GM23338 (cell line): ENCODE data around the gene TRIM27.

Source experiments
- CREB1 ChIP-seq: fragments of 250-450 bp; sonication (Bioruptor Pico); IDR thresholded peaks from 2 replicates; pipeline ENCODE4 v1.5.0; 2020; ENCODE audit warnings: low read depth, mild to moderate bottlenecking, moderate library complexity
- ETS1 ChIP-seq: IDR thresholded peaks from 2 replicates; pipeline ENCODE4 v1.6.1; 2016; ENCODE audit warnings: antibody characterized with exemption
- EZH2 ChIP-seq: fragments of 200-600 bp; sonication (generic); IDR thresholded peaks from one replicate; pipeline ENCODE4 v1.8.0; 2017; ENCODE audit warnings: antibody characterized with exemption, mild to moderate bottlenecking, low read depth; ENCODE audit not compliant: unreplicated experiment
- EZH2phosphoT487 ChIP-seq: fragments of 200-600 bp; sonication (generic); IDR thresholded peaks from one replicate; pipeline ENCODE4 v1.8.1; 2018; ENCODE audit warnings: antibody characterized with exemption; ENCODE audit not compliant: unreplicated experiment
- JUNB ChIP-seq: IDR thresholded peaks from one replicate; pipeline ENCODE4 v1.6.1; 2016; ENCODE audit warnings: antibody characterized with exemption; ENCODE audit not compliant: unreplicated experiment
- NANOG ChIP-seq: IDR thresholded peaks from 2 replicates; pipeline ENCODE4 v1.6.1; 2016; ENCODE audit warnings: antibody characterized with exemption, borderline replicate concordance
- POLR2AphosphoS5 ChIP-seq: IDR thresholded peaks from 2 replicates; pipeline ENCODE4 v1.6.1; 2016; ENCODE audit warnings: antibody characterized with exemption, low read depth
- STAT1 ChIP-seq: IDR thresholded peaks from one replicate; pipeline ENCODE4 v1.6.1; 2016; ENCODE audit warnings: antibody characterized with exemption; ENCODE audit not compliant: unreplicated experiment
- ZNF114 ChIP-seq: fragments of 250-450 bp; sonication (Bioruptor Pico); IDR thresholded peaks from 2 replicates; pipeline ENCODE4 v1.5.0; 2020; ENCODE audit warnings: mild to moderate bottlenecking, moderate library complexity
- ZNF331 ChIP-seq: fragments of 250-450 bp; sonication (Bioruptor Pico); IDR thresholded peaks from 2 replicates; pipeline ENCODE4 v1.5.0; 2020; ENCODE audit warnings: low read depth, mild to moderate bottlenecking, moderate library complexity
- ZNF462 ChIP-seq: fragments of 250-450 bp; sonication (Bioruptor Pico); IDR thresholded peaks from 2 replicates; pipeline ENCODE4 v1.5.0; 2020; ENCODE audit warnings: mild to moderate bottlenecking, moderate library complexity
- TF ChIP-seq, protein P1 (sequence below), 2 experiments: fragments of 200-600 bp in 1 of 2; sonication (generic) in 1 of 2; conservative IDR thresholded peaks; 2 replicates each; pipeline versions ENCODE4 v1.5.1 to v1.6.1; 2016 to 2017; ENCODE audit warnings: antibody characterized with exemption in 2 of 2, low read depth in 2 of 2, mild to moderate bottlenecking in 2 of 2, moderate library complexity in 1 of 2
- TF ChIP-seq, protein P2 (sequence below): IDR thresholded peaks from one replicate; pipeline ENCODE4 v1.6.1; 2018; ENCODE audit warnings: antibody characterized with exemption; ENCODE audit not compliant: unreplicated experiment

DNA sequence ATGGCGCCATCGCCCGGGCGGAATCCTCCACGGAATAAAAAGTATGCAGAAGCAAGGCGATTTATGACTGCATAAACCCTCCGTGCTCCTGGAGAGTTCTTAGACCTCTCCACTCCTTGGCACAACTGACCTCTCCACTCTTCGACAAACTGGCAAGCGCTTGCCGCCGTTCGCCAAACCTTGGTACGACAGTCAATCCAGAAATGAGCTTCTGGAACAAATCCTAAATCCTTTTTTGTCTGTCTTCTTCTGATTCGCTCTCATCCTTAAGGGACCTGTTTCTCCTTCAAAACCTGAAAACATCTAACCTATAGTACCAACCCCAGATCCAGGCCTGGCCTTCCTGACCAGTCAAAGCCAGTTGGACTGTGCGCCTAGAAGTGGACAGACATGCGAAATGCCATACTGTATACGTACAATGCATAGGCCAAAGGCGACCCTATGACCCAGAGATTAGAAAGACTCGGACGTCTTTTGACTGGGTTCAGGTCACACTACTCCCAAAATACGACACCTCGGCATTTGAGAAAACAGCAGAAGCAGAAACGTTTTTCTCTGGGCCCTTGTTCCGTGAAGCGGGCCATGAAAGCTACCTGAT, 59.4 kb downstream of the TRIM27 start:
- TF ChIP-seq EZH2: no peak
- TF ChIP-seq, protein P1, sequence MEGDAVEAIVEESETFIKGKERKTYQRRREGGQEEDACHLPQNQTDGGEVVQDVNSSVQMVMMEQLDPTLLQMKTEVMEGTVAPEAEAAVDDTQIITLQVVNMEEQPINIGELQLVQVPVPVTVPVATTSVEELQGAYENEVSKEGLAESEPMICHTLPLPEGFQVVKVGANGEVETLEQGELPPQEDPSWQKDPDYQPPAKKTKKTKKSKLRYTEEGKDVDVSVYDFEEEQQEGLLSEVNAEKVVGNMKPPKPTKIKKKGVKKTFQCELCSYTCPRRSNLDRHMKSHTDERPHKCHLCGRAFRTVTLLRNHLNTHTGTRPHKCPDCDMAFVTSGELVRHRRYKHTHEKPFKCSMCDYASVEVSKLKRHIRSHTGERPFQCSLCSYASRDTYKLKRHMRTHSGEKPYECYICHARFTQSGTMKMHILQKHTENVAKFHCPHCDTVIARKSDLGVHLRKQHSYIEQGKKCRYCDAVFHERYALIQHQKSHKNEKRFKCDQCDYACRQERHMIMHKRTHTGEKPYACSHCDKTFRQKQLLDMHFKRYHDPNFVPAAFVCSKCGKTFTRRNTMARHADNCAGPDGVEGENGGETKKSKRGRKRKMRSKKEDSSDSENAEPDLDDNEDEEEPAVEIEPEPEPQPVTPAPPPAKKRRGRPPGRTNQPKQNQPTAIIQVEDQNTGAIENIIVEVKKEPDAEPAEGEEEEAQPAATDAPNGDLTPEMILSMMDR (conservative IDR thresholded peaks at IDR 0.05; ENCODE audit: low read depth in 2 of 2): peak in 1 of 2 experiments; percentile 56; a peak in 3 of 4 replicates
- no peak for TF ChIP-seq JUNB
- TF ChIP-seq ZNF462 (CRISPR knock-in tag): no peak
- TF ChIP-seq POLR2AphosphoS5: no peak
- no peak for TF ChIP-seq CREB1 (CRISPR knock-in tag)
- TF ChIP-seq, protein P2, sequence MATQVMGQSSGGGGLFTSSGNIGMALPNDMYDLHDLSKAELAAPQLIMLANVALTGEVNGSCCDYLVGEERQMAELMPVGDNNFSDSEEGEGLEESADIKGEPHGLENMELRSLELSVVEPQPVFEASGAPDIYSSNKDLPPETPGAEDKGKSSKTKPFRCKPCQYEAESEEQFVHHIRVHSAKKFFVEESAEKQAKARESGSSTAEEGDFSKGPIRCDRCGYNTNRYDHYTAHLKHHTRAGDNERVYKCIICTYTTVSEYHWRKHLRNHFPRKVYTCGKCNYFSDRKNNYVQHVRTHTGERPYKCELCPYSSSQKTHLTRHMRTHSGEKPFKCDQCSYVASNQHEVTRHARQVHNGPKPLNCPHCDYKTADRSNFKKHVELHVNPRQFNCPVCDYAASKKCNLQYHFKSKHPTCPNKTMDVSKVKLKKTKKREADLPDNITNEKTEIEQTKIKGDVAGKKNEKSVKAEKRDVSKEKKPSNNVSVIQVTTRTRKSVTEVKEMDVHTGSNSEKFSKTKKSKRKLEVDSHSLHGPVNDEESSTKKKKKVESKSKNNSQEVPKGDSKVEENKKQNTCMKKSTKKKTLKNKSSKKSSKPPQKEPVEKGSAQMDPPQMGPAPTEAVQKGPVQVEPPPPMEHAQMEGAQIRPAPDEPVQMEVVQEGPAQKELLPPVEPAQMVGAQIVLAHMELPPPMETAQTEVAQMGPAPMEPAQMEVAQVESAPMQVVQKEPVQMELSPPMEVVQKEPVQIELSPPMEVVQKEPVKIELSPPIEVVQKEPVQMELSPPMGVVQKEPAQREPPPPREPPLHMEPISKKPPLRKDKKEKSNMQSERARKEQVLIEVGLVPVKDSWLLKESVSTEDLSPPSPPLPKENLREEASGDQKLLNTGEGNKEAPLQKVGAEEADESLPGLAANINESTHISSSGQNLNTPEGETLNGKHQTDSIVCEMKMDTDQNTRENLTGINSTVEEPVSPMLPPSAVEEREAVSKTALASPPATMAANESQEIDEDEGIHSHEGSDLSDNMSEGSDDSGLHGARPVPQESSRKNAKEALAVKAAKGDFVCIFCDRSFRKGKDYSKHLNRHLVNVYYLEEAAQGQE: no peak
- TF ChIP-seq EZH2phosphoT487: no peak
- no peak for TF ChIP-seq NANOG
- TF ChIP-seq STAT1: no peak
- TF ChIP-seq ZNF114 (CRISPR knock-in tag): no peak
- TF ChIP-seq ETS1: no peak
- TF ChIP-seq ZNF331: no peak
